ENCODE results near the gene SSUH2.

DNA sequence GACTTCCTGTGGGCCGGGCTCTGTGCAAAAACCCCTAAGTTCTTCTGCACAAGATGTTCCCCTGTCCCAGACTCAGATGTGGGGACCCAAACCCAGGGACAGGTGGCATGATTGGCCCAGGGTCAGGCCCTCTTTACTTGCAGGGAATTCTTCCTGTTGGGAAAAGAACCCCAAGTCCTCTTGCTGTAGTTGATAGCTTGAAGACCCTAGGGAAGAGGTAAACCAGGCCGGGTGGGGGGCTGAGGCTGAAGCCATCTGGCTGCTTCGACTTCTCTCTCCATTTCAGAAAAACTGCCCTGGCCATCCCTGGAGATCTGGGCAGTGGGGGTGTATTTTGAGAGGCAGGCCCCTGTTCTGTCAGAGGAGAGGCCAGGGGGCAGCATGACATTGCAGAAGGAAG, 23.5 kb downstream of the SSUH2 start:
- TF ChIP-seq, protein P1, sequence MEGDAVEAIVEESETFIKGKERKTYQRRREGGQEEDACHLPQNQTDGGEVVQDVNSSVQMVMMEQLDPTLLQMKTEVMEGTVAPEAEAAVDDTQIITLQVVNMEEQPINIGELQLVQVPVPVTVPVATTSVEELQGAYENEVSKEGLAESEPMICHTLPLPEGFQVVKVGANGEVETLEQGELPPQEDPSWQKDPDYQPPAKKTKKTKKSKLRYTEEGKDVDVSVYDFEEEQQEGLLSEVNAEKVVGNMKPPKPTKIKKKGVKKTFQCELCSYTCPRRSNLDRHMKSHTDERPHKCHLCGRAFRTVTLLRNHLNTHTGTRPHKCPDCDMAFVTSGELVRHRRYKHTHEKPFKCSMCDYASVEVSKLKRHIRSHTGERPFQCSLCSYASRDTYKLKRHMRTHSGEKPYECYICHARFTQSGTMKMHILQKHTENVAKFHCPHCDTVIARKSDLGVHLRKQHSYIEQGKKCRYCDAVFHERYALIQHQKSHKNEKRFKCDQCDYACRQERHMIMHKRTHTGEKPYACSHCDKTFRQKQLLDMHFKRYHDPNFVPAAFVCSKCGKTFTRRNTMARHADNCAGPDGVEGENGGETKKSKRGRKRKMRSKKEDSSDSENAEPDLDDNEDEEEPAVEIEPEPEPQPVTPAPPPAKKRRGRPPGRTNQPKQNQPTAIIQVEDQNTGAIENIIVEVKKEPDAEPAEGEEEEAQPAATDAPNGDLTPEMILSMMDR (IDR thresholded peaks at IDR 0.05), result no peak
- TF ChIP-seq POLR2A (IDR thresholded peaks at IDR 0.05), result no peak
